Muscle of arm (tissue), 12 donors: Measurements from ENCODE around the gene FOXA3. TPM values are rescaled to one million over a fixed set of nuclear protein-coding genes. Genes with fewer than 3 reads are reported as not detected.

Source experiments
- DNase-seq: peaks from one replicate; pipeline ENCODE4 v3.0.0-alpha.2; 2013
- polyA plus RNA-seq, 12 donors: library from polyadenylated mRNA; unstranded; fragments of 120-200 nt; gene quantifications; one replicate each; pipeline ENCODE4 v1.2.1, GENCODE V29; 2013; ENCODE audit not compliant: insufficient read length in 12 of 12

FOXA3 gene
- polyA plus RNA-seq, 12 donors = not detected

GRCh38 chr19:45872095-45872919, 8.2 kb downstream of the FOXA3 start:
- DNase-seq = no peak

- no peak for DNase-seq
These were observed 9.2 kb downstream of the FOXA3 start for GRCh38 chr19:45873219-45873772.

DNA sequence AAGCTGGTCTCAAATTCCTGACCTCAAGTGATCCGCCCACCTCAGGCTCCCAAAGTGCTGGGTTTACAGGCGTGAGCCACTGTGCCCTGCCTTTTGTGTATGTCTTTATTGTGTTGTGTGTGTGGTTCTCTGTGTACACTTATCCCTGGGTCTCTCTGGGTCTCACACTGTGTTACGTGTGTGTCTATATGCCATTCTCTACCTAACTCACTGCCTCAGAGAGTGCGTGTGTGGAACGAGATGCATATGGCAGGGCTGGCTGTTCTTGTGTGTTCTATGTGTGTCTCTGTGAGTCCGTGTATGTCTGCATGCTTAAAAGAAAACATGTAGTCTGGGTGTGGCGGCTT, 10.5 kb downstream of the FOXA3 start:
- DNase-seq = no peak

GRCh38 chr19:45876161-45876410, 12.0 kb downstream of the FOXA3 start:
- DNase-seq = no peak

DNA sequence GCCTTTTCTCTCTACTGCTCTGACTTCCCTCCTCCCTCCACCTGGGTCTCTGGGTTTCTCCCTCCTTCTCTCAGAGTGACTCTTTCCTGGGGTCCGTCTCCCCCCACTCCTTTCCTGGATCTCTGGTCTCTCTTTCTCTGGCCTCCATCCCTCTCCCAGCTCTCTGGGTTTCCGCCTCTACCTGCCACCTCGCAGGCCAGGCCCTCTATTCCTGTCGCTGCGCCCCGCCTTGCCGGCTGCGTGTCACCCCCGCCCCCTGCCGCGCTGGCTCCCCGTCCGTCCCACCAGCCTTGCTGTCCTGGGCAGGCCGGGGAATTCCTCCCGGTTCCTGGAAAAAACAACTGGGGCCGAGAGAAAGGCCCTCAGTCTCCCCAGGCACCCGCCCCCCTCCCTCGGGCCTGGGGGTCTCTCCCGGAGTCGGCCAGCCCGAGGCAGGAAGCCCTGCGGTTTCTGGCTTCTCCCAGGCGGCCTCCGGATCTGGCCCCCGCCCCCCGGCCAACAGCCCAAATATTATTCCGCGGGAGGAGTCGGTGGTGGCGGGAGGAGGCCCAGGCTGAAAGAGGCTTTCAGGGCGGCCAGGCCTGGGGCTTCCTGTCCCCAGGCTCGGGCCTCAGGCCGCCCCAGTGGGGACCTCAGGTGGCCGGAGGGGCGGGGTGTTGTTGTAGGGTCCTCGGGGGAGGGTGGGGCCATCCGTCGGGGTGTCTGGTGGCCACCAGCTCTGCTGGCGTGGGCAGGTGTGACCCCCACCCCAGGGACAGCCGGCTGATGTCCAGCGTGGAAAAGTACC, 12.5 kb downstream of the FOXA3 start:
- no peak for DNase-seq

- no peak for DNase-seq
These were observed 14.1 kb downstream of the FOXA3 start for GRCh38 chr19:45878043-45878794.

- no peak for DNase-seq
These were observed 14.9 kb downstream of the FOXA3 start for GRCh38 chr19:45879055-45879454.

DNA sequence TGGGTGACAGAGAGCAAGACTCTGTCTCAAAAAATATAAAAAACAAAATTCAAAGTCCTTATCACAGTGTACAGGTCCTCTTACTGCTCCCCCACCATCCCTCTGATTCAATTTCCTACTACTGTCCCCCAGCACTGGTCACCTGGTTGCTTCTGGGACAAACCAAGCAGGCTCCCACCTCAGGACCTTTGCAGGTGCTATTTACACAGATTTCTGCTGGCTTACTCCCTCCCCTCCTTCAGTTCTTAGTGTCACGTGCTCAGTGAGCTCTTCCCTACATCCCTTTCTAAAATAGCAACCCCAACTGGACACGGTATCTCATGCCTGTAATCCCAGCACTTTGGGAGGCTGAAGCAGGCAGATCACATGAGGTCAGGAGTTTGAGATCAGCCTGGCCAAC, 15.8 kb downstream of the FOXA3 start:
- DNase-seq = no peak

DNA sequence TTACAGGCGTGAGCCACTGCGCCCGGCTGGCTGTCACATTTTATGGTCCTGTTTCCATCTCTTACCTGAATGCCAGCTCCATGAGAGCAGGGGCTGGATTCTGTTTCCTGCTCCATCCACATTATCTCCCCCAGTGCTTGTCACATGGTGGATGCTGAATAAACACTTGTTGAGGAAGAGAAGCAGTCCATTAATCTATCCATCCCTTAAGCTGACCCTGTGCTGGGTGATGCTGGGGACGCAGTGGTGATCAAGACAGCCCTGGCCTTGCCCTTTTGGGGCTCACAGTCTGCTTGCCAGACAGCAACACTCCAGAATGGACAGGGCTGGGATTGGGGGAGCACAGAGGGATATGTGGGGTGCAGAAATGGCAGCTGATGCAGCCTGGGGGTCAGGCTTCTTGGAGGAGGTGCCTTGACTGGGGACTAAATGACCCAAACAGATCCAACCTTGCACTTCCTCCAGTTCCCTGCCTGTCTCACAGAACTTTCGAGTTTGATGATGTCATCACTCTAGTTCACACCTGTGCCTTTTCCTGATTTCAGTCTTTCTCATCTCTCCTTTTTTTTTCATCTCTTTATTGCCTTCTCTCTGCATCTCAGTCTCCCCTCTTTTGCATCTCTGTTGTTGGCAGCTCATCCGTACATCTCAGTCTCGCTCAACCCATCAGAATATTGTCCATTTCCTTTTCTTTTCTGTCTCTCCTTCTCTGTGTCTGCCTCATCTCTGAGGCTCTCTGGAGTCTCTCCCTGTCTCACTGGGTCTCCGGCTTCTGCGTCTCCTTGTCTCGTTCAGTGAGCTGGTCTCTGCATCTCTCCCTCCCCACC, 17.2 kb downstream of the FOXA3 start:
- DNase-seq = no peak

GRCh38 chr19:45881909-45882528, 17.9 kb downstream of the FOXA3 start:
- no peak for DNase-seq

- peak; percentile 83 for DNase-seq
These were observed 18.8 kb downstream of the FOXA3 start for GRCh38 chr19:45882652-45883585.

DNA sequence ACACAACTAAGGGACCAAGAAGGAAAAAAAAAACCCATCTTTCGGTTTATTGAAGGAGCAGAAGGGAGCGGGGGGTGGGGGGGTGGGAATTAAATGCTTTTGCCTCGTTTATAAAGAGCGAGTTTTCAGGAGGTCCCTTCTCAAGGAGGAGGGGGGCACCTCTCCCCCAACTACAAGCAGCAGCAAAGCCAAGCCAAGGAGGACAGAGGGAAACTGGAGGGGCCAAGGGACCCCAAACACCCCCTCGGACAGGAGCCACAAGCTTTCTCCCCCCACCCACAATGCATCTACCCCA, 19.4 kb downstream of the FOXA3 start:
- DNase-seq = no peak

GRCh38 chr19:45883881-45884681, 20.0 kb downstream of the FOXA3 start:
- DNase-seq = no peak

DNA sequence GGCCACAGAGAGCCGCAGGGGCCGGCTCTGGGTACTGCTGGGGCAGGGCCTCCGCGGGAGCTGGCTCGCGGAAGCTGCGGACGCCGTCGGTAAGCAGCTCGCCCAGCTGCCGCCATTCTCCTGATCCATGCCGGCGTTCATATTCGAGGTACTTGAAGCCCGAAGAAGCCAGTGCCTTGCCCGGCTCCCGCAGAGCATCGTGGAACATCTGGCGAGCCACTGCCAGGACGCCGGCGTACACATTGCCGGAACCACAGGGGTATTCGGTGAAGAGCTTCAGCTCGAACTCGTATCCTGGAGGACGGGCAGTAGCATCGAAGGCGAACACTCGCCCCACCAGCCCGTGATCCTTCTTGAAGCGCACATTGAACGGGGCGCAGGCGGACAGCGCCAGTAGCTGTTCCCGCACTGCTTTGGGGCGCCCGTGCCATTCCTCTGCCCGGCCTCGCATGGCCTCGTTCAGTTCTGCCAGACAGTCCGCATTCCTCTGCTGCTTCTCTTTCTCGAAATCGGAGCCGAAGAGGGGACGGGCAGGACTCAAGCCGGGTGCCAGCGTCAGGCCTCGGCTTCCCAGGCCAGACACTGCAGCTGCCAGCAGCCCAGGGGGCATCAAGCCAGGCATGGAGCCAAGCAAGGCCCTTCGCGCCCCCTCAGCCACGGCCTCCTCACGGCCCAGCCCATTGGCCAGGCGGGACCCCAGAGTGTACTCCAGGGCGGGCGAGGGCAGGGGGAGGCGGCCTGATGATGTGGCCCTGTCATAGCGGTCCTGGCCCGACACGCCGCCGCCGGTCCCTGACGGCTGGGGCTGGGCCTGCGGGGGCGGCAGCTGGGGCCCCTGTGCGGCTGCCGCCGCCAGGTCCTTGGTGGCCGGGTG, 20.8 kb downstream of the FOXA3 start:
- DNase-seq = no peak

DNA sequence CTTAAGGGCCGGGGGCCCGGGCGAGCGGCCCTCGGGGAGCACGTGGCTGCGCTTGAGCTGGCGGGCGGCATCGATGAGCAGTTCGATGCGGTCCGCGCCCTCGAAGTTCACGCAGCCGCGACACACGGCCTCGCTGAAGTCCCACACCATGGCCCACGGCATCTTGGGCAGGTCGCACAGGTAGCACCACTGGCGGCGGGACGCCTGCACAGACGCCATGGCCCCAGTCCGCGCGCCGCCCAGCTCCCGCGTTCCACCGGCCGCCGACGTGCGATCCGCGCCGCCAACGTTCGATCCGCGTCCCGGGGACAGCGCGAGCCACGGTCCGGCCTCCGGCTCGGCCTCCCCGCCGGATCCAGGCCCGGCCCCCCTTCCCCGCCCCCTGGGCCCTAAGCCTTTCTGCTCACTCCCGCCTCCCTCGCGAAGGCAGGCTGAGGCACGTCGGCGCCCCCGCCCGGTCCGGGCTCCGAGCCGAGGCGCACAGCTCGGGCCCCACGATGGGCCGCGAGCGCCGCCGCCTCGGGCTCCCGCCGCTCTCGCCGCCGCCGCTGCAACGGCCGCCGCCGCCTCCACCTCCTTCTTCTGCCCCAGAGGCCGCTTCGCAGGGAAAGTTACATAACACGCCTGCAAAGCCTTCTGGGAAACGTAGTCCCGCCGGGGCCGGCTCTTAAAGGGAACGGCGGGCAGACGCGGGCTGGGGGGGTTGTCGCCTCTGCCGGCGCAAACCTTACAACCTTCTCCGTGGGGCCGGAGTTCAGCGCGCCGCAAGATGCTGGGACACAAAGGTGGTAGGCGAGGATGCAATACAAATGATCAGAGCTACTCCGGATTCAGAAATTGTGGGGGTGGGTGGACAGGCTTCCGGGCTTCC, 21.7 kb downstream of the FOXA3 start, which contains the start of gene IRF2BP1:
IRF2BP1 (minus strand) TSS at position 586 of the 871 bp plus-strand sequence; CDS start at position 219, 367 bp downstream.
- peak; percentile 94 for DNase-seq

GRCh38 chr19:45886427-45887199, 22.5 kb downstream of the FOXA3 start:
- peak; percentile 96 for DNase-seq
